Measurements from ENCODE around the gene IFNAR1.

GRCh38 chr21:33300701-33301631 lies 23.8 kb upstream of the IFNAR1 start:
- no peak for TF ChIP-seq EZH2 (IDR thresholded peaks at IDR 0.05; ENCODE audit: borderline replicate concordance, insufficient read depth, low read length, poor library complexity, severe bottlenecking)
- TF ChIP-seq, protein P1, sequence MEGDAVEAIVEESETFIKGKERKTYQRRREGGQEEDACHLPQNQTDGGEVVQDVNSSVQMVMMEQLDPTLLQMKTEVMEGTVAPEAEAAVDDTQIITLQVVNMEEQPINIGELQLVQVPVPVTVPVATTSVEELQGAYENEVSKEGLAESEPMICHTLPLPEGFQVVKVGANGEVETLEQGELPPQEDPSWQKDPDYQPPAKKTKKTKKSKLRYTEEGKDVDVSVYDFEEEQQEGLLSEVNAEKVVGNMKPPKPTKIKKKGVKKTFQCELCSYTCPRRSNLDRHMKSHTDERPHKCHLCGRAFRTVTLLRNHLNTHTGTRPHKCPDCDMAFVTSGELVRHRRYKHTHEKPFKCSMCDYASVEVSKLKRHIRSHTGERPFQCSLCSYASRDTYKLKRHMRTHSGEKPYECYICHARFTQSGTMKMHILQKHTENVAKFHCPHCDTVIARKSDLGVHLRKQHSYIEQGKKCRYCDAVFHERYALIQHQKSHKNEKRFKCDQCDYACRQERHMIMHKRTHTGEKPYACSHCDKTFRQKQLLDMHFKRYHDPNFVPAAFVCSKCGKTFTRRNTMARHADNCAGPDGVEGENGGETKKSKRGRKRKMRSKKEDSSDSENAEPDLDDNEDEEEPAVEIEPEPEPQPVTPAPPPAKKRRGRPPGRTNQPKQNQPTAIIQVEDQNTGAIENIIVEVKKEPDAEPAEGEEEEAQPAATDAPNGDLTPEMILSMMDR (IDR thresholded peaks at IDR 0.05; ENCODE audit: poor library complexity, severe bottlenecking): no peak
- TF ChIP-seq POLR2AphosphoS5 (IDR thresholded peaks at IDR 0.05): no peak
